ENCODE data around the gene ACRV1. TPM values are rescaled to one million over a fixed set of nuclear protein-coding genes. Genes with fewer than 3 reads are reported as not detected.

Gene ACRV1
- total and polyA plus RNA-seq, 2 experiments from 2014 or later, result 0.65 TPM; not detected in 1

DNA sequence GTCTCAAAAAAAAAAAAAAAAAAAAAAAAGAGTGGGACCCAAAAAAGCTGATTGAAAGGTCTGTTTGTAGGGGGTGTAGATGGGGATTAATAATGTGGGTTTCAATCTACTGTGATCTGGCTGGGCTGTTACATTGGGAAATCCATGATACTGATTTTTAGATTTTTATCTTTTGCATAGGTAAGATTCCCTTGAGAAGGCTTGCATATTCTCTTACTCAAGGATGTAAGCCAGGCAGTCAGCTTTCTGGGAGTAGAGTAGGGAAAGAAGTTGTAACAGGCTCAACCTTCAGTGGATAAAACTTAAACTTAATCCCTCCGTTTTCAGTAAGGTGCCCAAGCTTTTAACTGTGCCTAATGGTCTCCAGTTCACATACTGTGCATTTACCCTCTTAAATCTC, 57.6 kb downstream of the ACRV1 start:
- Histone ChIP-seq H4K20me1 (replicated peaks; ENCODE audit: insufficient read depth) (peaks cover 7% of the 10 kb centered on the region; the same call in 1 of the 2 replicates), H3F3A (replicated peaks; ENCODE audit: low read depth) (peaks cover 7% of the 10 kb centered on the region; the same call in 1 of the 2 replicates), H3K79me2 (replicated peaks; ENCODE audit: insufficient read depth) (peaks cover 16% of the 10 kb centered on the region), H3K4me1 (ENCODE audit: insufficient read depth) (peaks cover 10% of the 10 kb centered on the region; the same call in 1 of the 2 replicates), H2AFZ (no peak overlapping the region), H3K36me3 (ENCODE audit: insufficient read depth) (peaks cover 36% of the 10 kb centered on the region), H3K4me2 (no peak overlapping the region), H3K9me2 (ENCODE audit: insufficient read depth) (no peaks in the 10 kb centered on the region), H3K27me3 (ENCODE audit: insufficient read depth) (no peaks in the 10 kb centered on the region), H3K27ac (ENCODE audit: low read depth) (no peak overlapping the region; the same call in 1 of the 2 replicates), H3K4me3 (no peak overlapping the region)
- Mint-ChIP-seq H3K4me3 (no peak overlapping the region), H3K27ac (no peak overlapping the region), H3K36me3 (ENCODE audit: low read depth) (peaks cover 57% of the 10 kb centered on the region; the same call in 2 of the 3 replicates), H3K27me3 (ENCODE audit: insufficient read depth, low read depth, poor library complexity) (peaks cover 7% of the 10 kb centered on the region), H3K4me1 (peaks cover 13% of the 10 kb centered on the region), H3K9me3 (no peaks in the 10 kb centered on the region)
- DNase-seq (ENCODE audit: low spot score), result no peak
- TF ChIP-seq ETS1 (IDR thresholded peaks at IDR 0.05) (no peak), ZNF462 (CRISPR knock-in tag; IDR thresholded peaks at IDR 0.05) (no peak), EZH2 (IDR thresholded peaks at IDR 0.05; ENCODE audit: low read depth, unreplicated experiment) (no peak), REST (IDR thresholded peaks at IDR 0.05; ENCODE audit: unreplicated experiment) (no peak), POLR2AphosphoS5 (IDR thresholded peaks at IDR 0.05; ENCODE audit: low read depth) (no peak), EZH2phosphoT487 (IDR thresholded peaks at IDR 0.05; ENCODE audit: unreplicated experiment) (no peak), NANOG (IDR thresholded peaks at IDR 0.05; ENCODE audit: borderline replicate concordance) (no peak), ZNF114 (CRISPR knock-in tag; IDR thresholded peaks at IDR 0.05) (no peak), STAT1 (IDR thresholded peaks at IDR 0.05; ENCODE audit: unreplicated experiment) (no peak), JUNB (IDR thresholded peaks at IDR 0.05; ENCODE audit: unreplicated experiment) (no peak), CREB1 (CRISPR knock-in tag; IDR thresholded peaks at IDR 0.05; ENCODE audit: low read depth) (no peak), ZNF331 (CRISPR knock-in tag; IDR thresholded peaks at IDR 0.05; ENCODE audit: low read depth) (no peak)
- ATAC-seq, result no peak
